Endodermal cell (in vitro differentiated cells): ENCODE measurements around the gene TLR7. TPM values are rescaled to one million over a fixed set of nuclear protein-coding genes. Genes with fewer than 3 reads are reported as not detected.

ENCODE experiments used
- DNase-seq: peaks from one replicate; pipeline ENCODE4 v3.0.0-alpha.2; 2017
- H3K27ac ChIP-seq: 2 replicates; pipeline ENCODE4 v1.5.1; 2013; ENCODE audit warnings: mild to moderate bottlenecking, low read depth, low read length, moderate library complexity
- H3K27me3 ChIP-seq: 2 replicates; pipeline ENCODE4 v1.6.1; 2013; ENCODE audit warnings: mild to moderate bottlenecking, low read length, moderate library complexity; ENCODE audit not compliant: insufficient read depth, control insufficient read depth, poor library complexity, severe bottlenecking
- H3K36me3 ChIP-seq: 2 replicates; pipeline ENCODE4 v1.7.0; 2013; ENCODE audit warnings: mild to moderate bottlenecking, low read length, moderate library complexity; ENCODE audit not compliant: control insufficient read depth, insufficient read depth
- H3K4me1 ChIP-seq: one replicate; pipeline ENCODE4 v1.7.0; 2013; ENCODE audit warnings: low read length; ENCODE audit not compliant: control insufficient read depth, insufficient read depth
- H3K4me3 ChIP-seq: 2 replicates; pipeline ENCODE4 v1.5.1; 2013; ENCODE audit warnings: mild to moderate bottlenecking, low read length, moderate library complexity
- H3K9ac ChIP-seq: 2 replicates; pipeline ENCODE4 v1.6.1; 2013; ENCODE audit warnings: mild to moderate bottlenecking, low read length, moderate library complexity; ENCODE audit not compliant: poor library complexity, severe bottlenecking; ENCODE audit errors: extremely low read depth
- H3K9me3 ChIP-seq: 2 replicates; pipeline ENCODE4 v1.6.1; 2013; ENCODE audit warnings: mild to moderate bottlenecking, low read length, moderate library complexity; ENCODE audit not compliant: control insufficient read depth
- H3K27ac Mint-ChIP-seq: 2 replicates; pipeline ENCODE4 v1.8.0; 2020; ENCODE audit warnings: mixed read lengths
- H3K27me3 Mint-ChIP-seq: 2 replicates; pipeline ENCODE4 v1.8.0; 2021; ENCODE audit warnings: mild to moderate bottlenecking, mixed read lengths; ENCODE audit not compliant: insufficient read depth
- H3K36me3 Mint-ChIP-seq: 2 replicates; pipeline ENCODE4 v1.8.0; 2020; ENCODE audit warnings: low read depth, mixed read lengths
- H3K4me1 Mint-ChIP-seq: 2 replicates; pipeline ENCODE4 v1.8.0; 2020; ENCODE audit warnings: mixed read lengths
- H3K4me3 Mint-ChIP-seq: 2 replicates; pipeline ENCODE4 v1.8.0; 2020; ENCODE audit warnings: mild to moderate bottlenecking, moderate library complexity, mixed read lengths
- H3K9me3 Mint-ChIP-seq: 2 replicates; pipeline ENCODE4 v1.8.0; 2020; ENCODE audit warnings: mild to moderate bottlenecking, mixed read lengths
- CTCF ChIP-seq: fragments of 200-600 bp; sonication (generic); conservative IDR thresholded peaks from 2 replicates; pipeline ENCODE4 v1.5.0; 2021; ENCODE audit warnings: antibody characterized with exemption, mild to moderate bottlenecking
- WGBS, 2 experiments: methylation state at CpG; one replicate each; pipeline versions ENCODE4 v1.1.5 to v1.1.7; 2013; ENCODE audit warnings: missing lambda C conversion rate in 2 of 2, mixed read lengths in 1 of 2; ENCODE audit not compliant: insufficient coverage in 1 of 2, insufficient read length in 1 of 2; 5-methylcytosine and 5-hydroxymethylcytosine counted together
- total RNA-seq, 2 donors: library from RNA; stranded (reverse); fragmentation: NEBNext Ultra II Directional in 1 of 2; extraction: Animal tissue kit (Norgen Biotek cat#: 25700) in 1 of 2; gene quantifications; 2 replicates in 1 of 2; 3 replicates in 1 of 2; pipeline ENCODE4 v1.2.1, GENCODE V29; 2021

TLR7 gene
- total RNA-seq, 2 donors from 2014 or later: not detected

DNA sequence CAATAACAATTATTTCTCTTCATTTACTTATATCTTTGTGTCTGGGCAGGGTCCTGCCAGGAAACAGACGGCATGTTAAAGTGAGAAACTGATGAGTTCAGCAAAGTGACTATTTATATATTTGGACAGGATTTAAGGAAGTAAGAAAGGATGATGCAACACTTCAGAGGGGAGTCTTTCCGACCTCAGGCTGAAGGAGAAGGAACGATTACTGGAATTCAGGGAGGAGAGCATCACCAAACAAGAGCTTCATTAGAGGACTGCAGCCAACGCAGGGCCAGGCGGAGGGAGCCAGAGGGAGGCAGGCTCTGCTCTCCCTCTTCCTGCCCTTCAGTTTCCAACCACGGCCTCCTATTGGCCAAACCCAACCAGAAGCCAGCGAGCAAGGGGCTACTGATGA, 1.5 kb upstream of the TLR7 start:
- H3K4me3 ChIP-seq: no peak overlapping the region
- no peaks in the 10 kb centered on the region for H3K27me3 Mint-ChIP-seq
- no peaks in the 10 kb centered on the region for H3K36me3 Mint-ChIP-seq
- H3K9ac ChIP-seq: no peak overlapping the region
- peaks cover 4% of the 10 kb centered on the region for H3K9me3 ChIP-seq
- no peak overlapping the region for H3K27ac ChIP-seq
- WGBS, 2 experiments: 92 to 100% methylated on average over 1 to 7 of the region's 7 CpGs
- no peak for DNase-seq
- no peaks in the 10 kb centered on the region for H3K4me1 Mint-ChIP-seq
- peaks cover 76% of the 10 kb centered on the region for H3K9me3 Mint-ChIP-seq
- H3K4me1 ChIP-seq: no peaks in the 10 kb centered on the region
- H3K27me3 ChIP-seq: no peaks in the 10 kb centered on the region
- H3K36me3 ChIP-seq: no peaks in the 10 kb centered on the region
- TF ChIP-seq CTCF: no peak
- no peak overlapping the region for H3K27ac Mint-ChIP-seq
- H3K4me3 Mint-ChIP-seq: no peak overlapping the region

DNA sequence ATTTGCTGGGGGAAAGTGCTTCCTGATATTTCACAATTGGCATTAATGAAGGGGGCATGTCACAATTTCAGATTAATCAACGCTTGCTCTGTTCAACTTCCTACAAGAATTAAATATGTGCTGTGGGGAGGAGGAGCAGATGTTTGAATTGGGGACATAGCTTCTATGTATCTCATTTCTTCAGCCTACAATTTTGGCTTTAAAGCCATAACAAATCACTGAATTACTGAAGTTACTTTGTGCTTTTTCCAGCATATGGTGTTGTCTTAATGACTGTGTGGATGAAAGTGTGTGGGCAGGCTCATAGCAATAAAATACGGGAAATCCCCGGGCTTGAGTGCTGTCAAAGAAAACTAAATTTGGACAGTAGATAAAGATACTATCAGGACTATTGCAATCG, 813 bp downstream of the TLR7 start:
- no peaks in the 10 kb centered on the region for H3K4me1 Mint-ChIP-seq
- no peak for TF ChIP-seq CTCF
- Histone ChIP-seq H3K36me3 (no peaks in the 10 kb centered on the region), H3K9ac (no peak overlapping the region), H3K9me3 (peaks cover 4% of the 10 kb centered on the region), H3K27me3 (no peaks in the 10 kb centered on the region), H3K4me1 (no peaks in the 10 kb centered on the region), H3K4me3 (no peak overlapping the region), H3K27ac (no peak overlapping the region)
- no peaks in the 10 kb centered on the region for H3K36me3 Mint-ChIP-seq
- WGBS, 2 experiments: 95 to 100% methylated on average over 3 of the region's 4 CpGs
- peaks cover 76% of the 10 kb centered on the region for H3K9me3 Mint-ChIP-seq
- H3K27ac Mint-ChIP-seq: no peak overlapping the region
- H3K27me3 Mint-ChIP-seq: no peaks in the 10 kb centered on the region
- H3K4me3 Mint-ChIP-seq: no peak overlapping the region
- no peak for DNase-seq

- Histone ChIP-seq H3K4me1 (no peaks in the 10 kb centered on the region), H3K4me3 (no peak overlapping the region), H3K9ac (no peak overlapping the region), H3K9me3 (peaks cover 4% of the 10 kb centered on the region), H3K27me3 (no peaks in the 10 kb centered on the region), H3K36me3 (no peaks in the 10 kb centered on the region), H3K27ac (no peak overlapping the region)
- Mint-ChIP-seq H3K27ac (no peak overlapping the region), H3K4me1 (no peaks in the 10 kb centered on the region), H3K4me3 (no peak overlapping the region), H3K36me3 (no peaks in the 10 kb centered on the region), H3K9me3 (peaks cover 72% of the 10 kb centered on the region), H3K27me3 (no peaks in the 10 kb centered on the region)
- no peak for DNase-seq
- TF ChIP-seq CTCF: no peak
- WGBS, 2 experiments: 90% methylated on average over 3 of the region's 4 CpGs; no CpG with 5 or more reads in 1 of the 2 experiments
Observed at GRCh38 chrX:12868747-12869146, 1.9 kb downstream of the TLR7 start.
